H9 (cell line): ENCODE data around the gene B4GALT6. TPM values are rescaled to one million over a fixed set of nuclear protein-coding genes. Genes with fewer than 3 reads are reported as not detected.

Experiments
- DNase-seq: peaks from one replicate; pipeline ENCODE4 v3.0.0-alpha.2; 2017
- H2AFZ ChIP-seq: one replicate; pipeline ENCODE4 v1.6.1; 2013; ENCODE audit warnings: mild to moderate bottlenecking, low read length, control low read depth, moderate library complexity
- H2AK5ac ChIP-seq: 2 replicates; pipeline ENCODE4 v1.6.1; 2013; ENCODE audit warnings: low read length, control low read depth, mixed read lengths; ENCODE audit not compliant: insufficient read length
- H2BK120ac ChIP-seq: one replicate; pipeline ENCODE4 v1.6.1; 2013; ENCODE audit warnings: low read depth, mild to moderate bottlenecking, low read length, control low read depth, inconsistent platforms; ENCODE audit not compliant: poor library complexity, severe bottlenecking
- H2BK12ac ChIP-seq: 2 replicates; pipeline ENCODE4 v1.6.1; 2013; ENCODE audit warnings: low read length, control low read depth, mixed read lengths, low read depth; ENCODE audit not compliant: insufficient read length
- H2BK15ac ChIP-seq: 2 replicates; pipeline ENCODE4 v1.6.1; 2013; ENCODE audit warnings: low read depth, low read length, control low read depth
- H2BK20ac ChIP-seq: one replicate; pipeline ENCODE4 v1.6.1; 2013; ENCODE audit warnings: low read depth, mild to moderate bottlenecking, low read length, control low read depth, inconsistent platforms; ENCODE audit not compliant: poor library complexity, severe bottlenecking
- H2BK5ac ChIP-seq: 2 replicates; pipeline ENCODE4 v1.6.1; 2013; ENCODE audit warnings: low read length, control low read depth, mixed read lengths; ENCODE audit not compliant: insufficient read length
- H3K14ac ChIP-seq: 2 replicates; pipeline ENCODE4 v1.6.1; 2013; ENCODE audit warnings: low read length, control low read depth; ENCODE audit not compliant: insufficient read depth
- H3K18ac ChIP-seq: 2 replicates; pipeline ENCODE4 v1.6.1; 2013; ENCODE audit warnings: low read depth, mild to moderate bottlenecking, mixed read lengths, low read length, control low read depth; ENCODE audit not compliant: insufficient read length
- H3K23ac ChIP-seq: 2 replicates; pipeline ENCODE4 v1.6.1; 2013; ENCODE audit warnings: low read length, control low read depth, mixed read lengths, low read depth; ENCODE audit not compliant: insufficient read length
- H3K23me2 ChIP-seq: 2 replicates; pipeline ENCODE4 v1.6.1; 2013; ENCODE audit warnings: low read depth, mild to moderate bottlenecking, mixed read lengths, low read length, control low read depth; ENCODE audit not compliant: insufficient read length, poor library complexity, severe bottlenecking
- H3K27ac ChIP-seq: 2 replicates; pipeline ENCODE4 v1.5.1; 2013; ENCODE audit warnings: low read length, control low read depth, mixed read lengths, low read depth; ENCODE audit not compliant: insufficient read length
- H3K27me3 ChIP-seq: 2 replicates; pipeline ENCODE4 v1.6.1; 2013; ENCODE audit warnings: low read length, control low read depth, inconsistent platforms; ENCODE audit not compliant: insufficient read depth
- H3K4ac ChIP-seq: 2 replicates; pipeline ENCODE4 v1.6.1; 2013; ENCODE audit warnings: low read depth, mild to moderate bottlenecking, control low read depth, inconsistent platforms, low read length, moderate library complexity
- H3K4me1 ChIP-seq: 2 replicates; pipeline ENCODE4 v1.6.1; 2013; ENCODE audit warnings: low read length, control low read depth, inconsistent platforms; ENCODE audit not compliant: insufficient read depth
- H3K4me2 ChIP-seq: 2 replicates; pipeline ENCODE4 v1.6.1; 2013; ENCODE audit warnings: low read length, control low read depth, mixed read lengths; ENCODE audit not compliant: insufficient read length, insufficient read depth
- H3K56ac ChIP-seq: 2 replicates; pipeline ENCODE4 v1.6.1; 2013; ENCODE audit warnings: low read depth, mild to moderate bottlenecking, mixed read lengths, low read length, control low read depth; ENCODE audit not compliant: insufficient read length
- H3K79me1 ChIP-seq: 2 replicates; pipeline ENCODE4 v1.6.1; 2013; ENCODE audit warnings: low read depth, mild to moderate bottlenecking, moderate library complexity, low read length, control low read depth, inconsistent platforms; ENCODE audit not compliant: insufficient read depth, poor library complexity, severe bottlenecking
- H3K79me2 ChIP-seq: 2 replicates; pipeline ENCODE4 v1.6.1; 2013; ENCODE audit warnings: low read length, control low read depth, inconsistent platforms; ENCODE audit not compliant: insufficient read depth
- H3K9ac ChIP-seq: 2 replicates; pipeline ENCODE4 v1.6.1; 2013; ENCODE audit warnings: low read length, control low read depth, mixed read lengths; ENCODE audit not compliant: insufficient read length; ENCODE audit errors: extremely low read depth
- H3K9me3 ChIP-seq: one replicate; pipeline ENCODE4 v1.6.1; 2013; ENCODE audit warnings: low read depth, low read length, inconsistent platforms; ENCODE audit not compliant: control insufficient read depth
- H3T11ph ChIP-seq: one replicate; pipeline ENCODE4 v1.6.1; 2013; ENCODE audit warnings: mild to moderate bottlenecking, low read length, control low read depth, inconsistent platforms
- H4K20me1 ChIP-seq: one replicate; pipeline ENCODE4 v1.6.1; 2013; ENCODE audit not compliant: control insufficient read depth, insufficient read length, insufficient read depth
- H4K5ac ChIP-seq: 2 replicates; pipeline ENCODE4 v1.6.1; 2013; ENCODE audit warnings: low read depth, mild to moderate bottlenecking, mixed read lengths, low read length, control low read depth; ENCODE audit not compliant: insufficient read length
- H4K8ac ChIP-seq: replicated peaks from 2 replicates; pipeline ENCODE4 v1.6.1; 2013; ENCODE audit warnings: low read length, control low read depth, mixed read lengths, low read depth; ENCODE audit not compliant: insufficient read length
- H4K91ac ChIP-seq: 2 replicates; pipeline ENCODE4 v1.6.1; 2013; ENCODE audit warnings: low read depth, mild to moderate bottlenecking, moderate library complexity, mixed read lengths, low read length, control low read depth; ENCODE audit not compliant: insufficient read length
- H3K27ac Mint-ChIP-seq, 3 experiments: 2 replicates in 2 of 3; 3 replicates in 1 of 3; pipeline ENCODE4 v1.8.0; 2020 to 2021; ENCODE audit warnings: mixed read lengths in 3 of 3, mild to moderate bottlenecking in 1 of 3, moderate library complexity in 1 of 3
- H3K27me3 Mint-ChIP-seq: 2 replicates; pipeline ENCODE4 v1.8.0; 2021; ENCODE audit warnings: low read depth, mild to moderate bottlenecking, moderate library complexity, mixed read lengths
- H3K36me3 Mint-ChIP-seq, 3 experiments: 2 replicates in 2 of 3; 3 replicates in 1 of 3; pipeline ENCODE4 v1.8.0; 2020 to 2021; ENCODE audit warnings: low read depth in 3 of 3, mixed read lengths in 3 of 3; ENCODE audit not compliant: insufficient read depth in 1 of 3
- H3K4me1 Mint-ChIP-seq, 2 experiments: 2 replicates each; pipeline ENCODE4 v1.8.0; 2020; ENCODE audit warnings: mixed read lengths in 2 of 2
- H3K4me3 Mint-ChIP-seq, 2 experiments: 2 replicates in 1 of 2; 3 replicates in 1 of 2; pipeline ENCODE4 v1.8.0; 2020 to 2021; ENCODE audit warnings: mild to moderate bottlenecking in 2 of 2, mixed read lengths in 2 of 2, moderate library complexity in 1 of 2
- H3K9me3 Mint-ChIP-seq, 2 experiments: 2 replicates in 1 of 2; 3 replicates in 1 of 2; pipeline ENCODE4 v1.8.0; 2020; ENCODE audit warnings: mild to moderate bottlenecking in 2 of 2, mixed read lengths in 2 of 2, moderate library complexity in 1 of 2
- CTCF ChIP-seq: fragments of 200-600 bp; sonication (generic); conservative IDR thresholded peaks from 3 replicates; pipeline ENCODE4 v1.8.0; 2021; ENCODE audit warnings: antibody characterized with exemption, mild to moderate bottlenecking
- WGBS: extraction: QIAGEN DNeasy Blood & Tissue Kit; methylation state at CpG from one replicate; pipeline ENCODE4 v1.1.7; 2013; ENCODE audit warnings: missing lambda C conversion rate, low lambda C conversion rate, mixed read lengths; ENCODE audit not compliant: insufficient read length; ENCODE audit errors: extremely low coverage; 5-methylcytosine and 5-hydroxymethylcytosine counted together
- total RNA-seq: library from RNA; stranded (reverse); gene quantifications from 2 replicates; pipeline ENCODE4 v1.2.1, GENCODE V29; 2021

B4GALT6 gene
- total RNA-seq, 1 experiment from 2014 or later, result 34.1 TPM

GRCh38 chr18:31643003-31643402, 41.4 kb downstream of the B4GALT6 start:
- Histone ChIP-seq H3T11ph (no peak overlapping the region), H2BK120ac (no peak overlapping the region), H2AK5ac (no peak overlapping the region), H3K4ac (no peak overlapping the region), H2BK20ac (no peak overlapping the region), H3K23me2 (no peaks in the 10 kb centered on the region), H3K27ac (no peak overlapping the region), H3K4me1 (peaks cover 7% of the 10 kb centered on the region; the same call in 1 of the 2 replicates), H2BK5ac (no peak overlapping the region), H3K9me3 (no peaks in the 10 kb centered on the region), H2BK12ac (no peak overlapping the region), H3K79me2 (no peaks in the 10 kb centered on the region), H3K56ac (no peak overlapping the region), H3K4me2 (no peak overlapping the region), H3K27me3 (no peaks in the 10 kb centered on the region), H3K18ac (no peak overlapping the region), H4K8ac (no peak overlapping the region), H3K14ac (no peak overlapping the region), H3K23ac (no peak overlapping the region), H3K9ac (no peak overlapping the region), H4K5ac (no peak overlapping the region), H2BK15ac (no peak overlapping the region), H2AFZ (no peak overlapping the region), H4K91ac (no peak overlapping the region), H4K20me1 (no peaks in the 10 kb centered on the region), H3K79me1 (no peaks in the 10 kb centered on the region)
- no peak for DNase-seq
- TF ChIP-seq CTCF, result no peak
- H3K4me3 Mint-ChIP-seq, result no peak overlapping the region
- no CpG with 5 or more reads among the region's 4 CpGs for WGBS
- no peaks in the 10 kb centered on the region for H3K27me3 Mint-ChIP-seq
- peaks cover 23% of the 10 kb centered on the region in 2 experiments for H3K4me1 Mint-ChIP-seq
- no peaks in the 10 kb centered on the region for H3K9me3 Mint-ChIP-seq
- no peak overlapping the region for H3K27ac Mint-ChIP-seq
- H3K36me3 Mint-ChIP-seq, result peaks cover 20 to 29% (median 21%) of the 10 kb centered on the region in 3 experiments
